M059J (cell line): ENCODE measurements around the gene EDAR. TPM values are rescaled to one million over a fixed set of nuclear protein-coding genes. Genes with fewer than 3 reads are reported as not detected.

Source experiments
- DNase-seq: peaks from one replicate; pipeline ENCODE4 v3.0.0-alpha.2; 2012; ENCODE audit warnings: low read depth
- total RNA-seq: library from RNA; depleted of rRNA; stranded (reverse); fragments of >200 nt; shearing (Covaris generic); gene quantifications from 2 replicates; pipeline ENCODE4 v1.2.3, GENCODE V29; 2014

The EDAR gene
- total RNA-seq, 1 experiment from 2014 or later = not detected

DNA sequence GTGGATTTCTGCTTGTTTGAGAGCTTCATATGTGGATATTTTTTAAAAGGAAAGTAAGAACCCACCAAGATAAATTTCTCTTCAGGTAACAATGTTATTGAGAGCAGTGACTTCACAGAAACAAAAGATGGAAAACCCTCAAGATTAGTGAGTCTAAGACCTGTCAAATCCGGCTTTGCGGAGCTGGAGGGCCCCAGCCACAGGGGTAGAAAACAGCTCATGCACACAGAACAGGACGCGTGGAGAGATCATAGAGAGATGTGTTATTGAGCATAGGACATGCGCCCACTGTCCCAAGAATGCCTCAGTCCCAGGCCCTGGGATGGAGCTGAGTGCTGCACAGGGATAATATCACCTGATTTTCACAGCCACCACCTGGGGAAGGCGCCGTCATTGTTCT lies 21.3 kb downstream of the EDAR start:
- DNase-seq = no peak

DNA sequence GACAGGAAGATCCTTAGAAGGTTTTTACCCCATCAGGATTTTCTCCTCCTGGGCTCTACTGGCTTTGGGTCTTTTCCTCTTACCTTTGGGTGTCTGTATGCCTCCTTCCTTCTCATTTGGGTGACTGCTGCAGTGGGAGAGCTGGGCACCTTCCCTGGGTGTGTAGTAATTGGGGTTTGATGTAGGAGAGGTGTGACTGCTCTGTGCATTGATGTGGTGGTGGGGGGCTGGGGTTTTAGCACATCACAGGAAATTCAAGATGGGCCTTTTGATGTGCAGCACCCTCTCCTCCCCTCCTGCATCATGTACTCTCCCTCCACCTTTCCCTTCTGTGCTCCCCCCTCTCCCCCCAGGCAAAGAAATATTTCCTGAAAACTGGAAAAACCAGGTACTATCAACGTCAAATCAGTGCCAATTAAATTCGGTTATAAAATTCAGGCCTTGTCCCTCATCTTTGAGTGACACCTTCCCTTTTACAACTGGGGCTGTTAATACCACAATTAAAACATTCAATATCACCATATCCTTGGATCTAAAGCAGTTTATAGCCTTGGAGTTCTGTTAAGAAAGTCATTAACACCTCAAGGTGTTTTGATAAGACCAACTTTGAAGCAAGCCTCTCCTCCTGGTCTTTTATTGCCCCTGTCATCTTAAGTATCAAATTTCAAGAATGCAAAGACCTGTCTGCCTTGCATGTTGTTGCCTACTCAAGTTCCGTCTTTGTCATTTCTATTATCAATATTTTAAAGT lies 23.3 kb downstream of the EDAR start:
- DNase-seq = no peak

DNA sequence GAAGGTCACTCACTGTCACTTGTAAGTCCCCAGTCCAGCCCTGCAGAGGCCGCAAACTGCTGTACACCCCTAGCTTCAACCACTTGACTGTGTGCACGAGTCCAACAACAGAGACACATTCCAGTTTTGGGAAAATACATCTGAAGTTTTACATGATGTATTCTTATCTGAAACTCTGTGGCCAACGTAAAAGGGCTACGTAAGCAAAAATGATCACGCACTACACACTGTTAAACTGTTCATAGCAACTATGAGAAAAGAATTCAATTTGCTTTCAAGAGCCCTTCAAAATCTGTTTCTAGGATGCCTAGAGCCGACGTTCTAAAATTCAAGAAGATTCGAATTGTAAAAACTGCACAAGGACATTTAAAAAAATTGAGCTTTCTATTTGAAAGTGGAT lies 26.0 kb downstream of the EDAR start:
- DNase-seq = no peak

DNA sequence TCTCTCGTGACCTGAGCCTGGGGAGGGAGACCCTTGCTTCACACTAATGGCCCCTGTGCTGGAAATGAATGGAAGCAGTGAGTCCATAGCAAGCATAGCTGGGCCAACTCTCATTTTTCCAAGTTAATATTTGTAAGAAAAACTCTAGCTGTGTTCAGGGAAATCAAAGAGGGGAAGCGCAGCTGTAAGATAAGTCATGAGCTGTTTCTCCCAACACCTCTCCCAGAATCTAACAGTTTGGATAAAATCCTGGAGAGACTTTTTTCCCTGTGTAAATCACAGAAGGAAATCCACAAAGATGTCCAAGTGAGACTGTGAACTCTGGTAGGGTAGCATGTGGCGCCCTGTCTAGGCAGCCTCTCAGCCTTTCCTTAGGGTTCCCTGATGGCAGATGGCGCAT lies 27.2 kb downstream of the EDAR start:
- no peak for DNase-seq

DNA sequence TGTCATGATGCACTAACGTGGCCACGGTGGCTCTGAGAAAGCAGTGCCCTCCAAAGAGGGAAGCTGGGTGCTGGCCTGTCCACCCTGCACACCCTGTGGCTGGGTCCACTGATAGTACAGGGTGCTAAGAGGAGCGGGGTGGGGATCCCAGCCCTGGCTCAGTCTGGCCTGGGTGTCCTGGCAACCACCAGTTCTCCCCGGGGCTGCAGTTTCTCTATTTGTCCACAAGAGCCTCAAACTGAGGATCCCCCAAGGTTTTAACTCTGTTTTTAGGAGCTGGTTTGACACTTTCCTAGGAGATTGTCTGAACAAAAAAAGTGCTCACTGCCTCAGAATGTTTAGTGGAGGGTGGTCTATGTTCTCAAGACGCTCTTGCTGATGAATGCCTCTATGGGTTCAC lies 29.0 kb downstream of the EDAR start:
- no peak for DNase-seq

DNA sequence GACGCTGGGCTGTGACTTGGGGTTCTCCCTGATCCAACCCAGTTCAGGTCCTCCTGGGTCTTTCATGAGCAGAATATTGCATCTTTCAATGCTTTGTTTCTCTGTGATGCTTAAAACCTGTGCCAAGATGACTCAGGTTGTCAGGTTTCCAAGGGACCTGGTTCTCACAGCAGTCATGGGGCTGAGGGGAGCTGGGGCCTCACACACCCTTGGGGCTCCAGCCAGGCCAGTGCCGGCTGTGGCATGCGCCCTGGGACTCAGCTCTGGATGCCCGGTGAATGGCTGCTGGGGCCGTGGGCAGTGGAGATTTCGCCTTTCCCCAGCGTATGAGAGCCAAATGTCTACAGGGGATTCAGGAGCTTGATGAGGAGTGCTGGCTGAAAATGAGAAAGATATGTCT lies 29.6 kb downstream of the EDAR start:
- DNase-seq = peak; percentile 26

DNA sequence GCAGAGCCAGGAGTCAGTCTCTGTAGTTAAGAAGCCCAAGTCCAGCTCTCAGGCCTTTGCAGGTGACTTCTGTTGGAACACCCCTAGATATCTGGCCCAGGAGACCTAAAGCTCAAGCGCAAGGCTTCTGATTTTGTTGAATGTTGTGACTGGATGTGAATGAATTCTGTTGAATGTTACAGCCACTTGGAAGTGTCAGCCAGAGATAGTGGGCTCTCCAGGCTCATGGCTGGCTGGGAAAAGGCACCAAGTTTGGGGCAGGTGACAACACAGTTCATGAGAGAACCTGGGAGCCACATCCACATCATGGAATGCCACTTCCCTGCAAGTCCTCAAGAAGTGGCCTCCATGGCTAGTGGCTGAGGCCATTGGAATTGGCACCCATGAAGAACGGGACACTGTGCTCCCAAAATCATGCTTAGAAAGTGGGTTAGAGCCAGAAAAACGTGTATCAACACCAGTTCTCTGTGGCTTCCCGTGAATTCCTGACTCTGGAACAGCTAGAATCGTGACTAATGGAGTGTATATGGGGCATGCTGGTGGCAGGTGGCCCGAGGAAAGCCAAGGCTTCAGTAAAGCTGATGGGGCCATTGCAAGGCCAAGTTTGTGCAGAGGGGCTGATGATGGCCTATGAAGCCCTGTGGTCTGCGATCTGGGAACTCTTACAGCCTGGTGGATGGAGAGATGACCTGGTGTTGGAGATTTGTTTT lies 30.2 kb downstream of the EDAR start:
- no peak for DNase-seq

DNA sequence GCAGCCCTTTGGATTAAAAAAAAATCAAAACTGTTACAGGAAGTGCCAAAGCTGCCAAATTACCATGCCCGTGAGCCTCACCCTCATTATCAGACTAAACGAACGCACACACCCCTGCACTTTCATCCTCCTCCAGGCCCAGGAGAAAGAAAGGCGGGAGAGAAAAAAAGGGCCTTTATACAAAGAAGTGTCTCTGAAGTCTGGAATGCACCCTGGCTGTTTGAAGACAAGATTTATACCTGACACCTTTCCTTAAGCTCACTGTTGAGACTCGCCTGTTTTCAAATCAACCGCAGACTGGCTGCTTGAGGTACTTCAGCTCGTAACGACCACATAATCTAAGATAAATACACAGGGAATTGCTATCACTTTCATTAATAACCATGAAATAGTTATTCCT lies 31.0 kb downstream of the EDAR start:
- no peak for DNase-seq

DNA sequence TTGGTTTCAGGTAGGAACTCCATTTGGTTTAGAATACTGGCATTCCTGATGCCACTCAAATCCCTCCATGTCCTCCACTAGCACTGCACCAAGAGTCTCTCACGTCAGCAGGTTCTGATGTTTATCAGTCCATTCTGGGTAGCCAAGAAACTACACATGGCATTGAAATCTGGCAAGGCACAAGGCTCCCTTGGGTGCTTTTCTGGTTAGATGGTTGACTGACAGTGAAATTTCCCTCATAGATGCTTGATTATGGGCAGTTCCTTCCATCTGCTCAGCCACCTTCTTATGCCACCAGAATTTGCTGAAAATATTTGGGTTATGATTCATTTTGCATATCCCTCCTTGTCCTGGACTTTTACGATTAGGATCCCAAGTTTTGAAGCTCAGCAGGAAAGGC lies 32.6 kb downstream of the EDAR start:
- no peak for DNase-seq

DNA sequence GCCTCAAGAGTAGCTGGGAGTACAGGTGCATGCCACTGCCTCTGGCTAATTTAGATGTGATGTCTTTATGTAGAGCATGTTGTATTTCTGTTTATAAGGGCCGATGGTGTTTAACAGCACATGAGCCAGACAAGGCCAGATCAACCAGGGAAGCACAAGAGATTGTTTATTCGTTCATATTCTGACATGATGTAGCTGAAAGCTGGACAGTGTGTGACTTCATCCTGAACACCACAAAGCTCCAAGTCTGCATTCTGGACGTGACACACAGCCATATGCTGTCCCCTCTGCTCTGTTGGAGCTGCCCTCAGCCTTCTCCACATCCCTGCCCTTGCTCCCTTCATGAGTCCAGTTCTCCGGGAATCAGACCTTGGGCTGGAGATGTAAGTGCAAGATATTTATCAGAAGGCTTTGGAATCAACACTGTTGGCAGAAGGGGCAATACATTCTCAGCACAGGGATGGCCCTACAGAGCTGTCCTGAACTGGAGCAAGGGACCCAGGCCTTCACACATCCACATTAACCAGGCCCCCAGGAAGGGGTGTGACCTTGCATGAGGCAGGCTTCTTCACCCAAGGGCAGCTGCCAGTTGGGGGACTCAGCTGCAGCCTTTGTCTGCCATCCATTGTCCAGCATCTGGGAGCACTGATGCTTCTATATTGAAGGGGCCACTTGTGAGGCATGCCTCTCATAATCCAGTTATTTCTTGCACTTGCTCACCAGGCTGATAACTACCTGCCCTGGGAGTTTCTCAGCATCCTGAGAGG lies 38.5 kb downstream of the EDAR start:
- DNase-seq = no peak

DNA sequence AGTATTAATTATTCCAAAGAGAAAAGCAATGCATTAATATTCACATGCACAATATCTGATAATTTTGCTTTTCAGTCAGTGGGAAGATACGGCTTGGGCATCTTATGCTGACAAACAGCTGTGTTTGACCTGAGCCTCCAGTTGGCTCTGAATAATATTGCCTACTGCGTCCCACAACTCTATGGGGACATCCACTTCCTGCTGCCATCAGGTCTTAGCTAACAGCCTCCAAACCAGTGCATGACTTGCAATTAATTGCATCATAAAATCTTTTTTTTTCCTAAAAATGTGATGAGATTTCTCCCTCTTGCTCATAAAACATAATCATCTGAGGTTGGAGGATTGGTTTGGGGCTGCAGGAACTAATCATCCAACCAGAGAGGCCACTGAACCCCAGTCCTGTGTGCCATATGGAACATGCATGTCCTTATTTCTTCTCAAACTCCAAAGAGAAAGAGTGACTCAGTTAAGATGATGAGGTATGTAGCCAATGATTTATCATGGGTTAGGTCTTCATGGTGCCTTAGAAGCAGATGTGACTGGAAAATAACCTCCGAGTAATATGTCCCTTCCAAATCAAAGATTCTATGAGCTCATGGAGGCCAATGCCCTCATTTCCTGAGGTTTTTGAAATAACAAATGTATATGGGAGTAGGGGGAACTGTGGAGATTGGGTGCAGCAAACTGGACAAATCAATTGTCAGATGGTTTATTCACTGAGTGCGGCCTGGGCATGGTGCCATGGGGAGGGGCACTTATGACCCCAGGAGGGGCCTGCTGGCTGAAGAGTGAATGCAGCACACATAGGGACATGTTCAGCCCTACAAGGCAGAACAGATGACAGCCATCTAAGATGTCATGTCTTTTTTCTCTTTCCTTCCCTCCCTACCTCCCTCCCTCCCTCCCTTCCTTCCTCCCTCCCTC lies 39.4 kb downstream of the EDAR start:
- DNase-seq = no peak

DNA sequence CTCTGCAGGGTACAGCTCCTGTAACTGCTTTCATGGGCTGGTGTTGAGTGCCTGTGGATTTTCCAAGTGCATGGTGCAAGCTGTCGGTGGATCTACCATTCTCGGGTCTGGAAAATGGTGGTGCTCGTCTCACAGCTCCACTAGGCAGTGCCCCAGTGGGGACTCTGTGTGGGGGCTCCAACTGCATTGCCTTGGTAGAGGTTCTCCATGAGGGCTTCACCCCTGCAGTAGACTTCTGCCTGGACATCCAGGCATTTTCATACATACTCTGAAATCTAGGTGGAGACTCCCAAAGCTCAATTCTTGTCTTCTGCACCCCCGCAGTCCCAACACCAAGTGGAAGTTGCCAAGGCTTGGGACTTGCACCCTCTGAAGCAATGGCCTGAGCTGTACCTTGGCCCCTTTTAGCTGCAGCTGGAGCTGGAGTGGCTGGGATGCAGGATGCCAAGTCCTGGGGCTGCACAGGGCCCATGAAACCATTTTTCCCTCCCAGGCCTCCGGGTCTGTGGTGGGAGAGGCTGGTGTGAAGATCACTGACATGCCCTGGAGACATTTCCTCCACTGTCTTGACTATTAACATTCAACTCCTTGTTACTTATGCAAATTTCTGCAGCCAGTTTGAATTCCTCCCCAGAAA lies 41.6 kb downstream of the EDAR start:
- DNase-seq = no peak

DNA sequence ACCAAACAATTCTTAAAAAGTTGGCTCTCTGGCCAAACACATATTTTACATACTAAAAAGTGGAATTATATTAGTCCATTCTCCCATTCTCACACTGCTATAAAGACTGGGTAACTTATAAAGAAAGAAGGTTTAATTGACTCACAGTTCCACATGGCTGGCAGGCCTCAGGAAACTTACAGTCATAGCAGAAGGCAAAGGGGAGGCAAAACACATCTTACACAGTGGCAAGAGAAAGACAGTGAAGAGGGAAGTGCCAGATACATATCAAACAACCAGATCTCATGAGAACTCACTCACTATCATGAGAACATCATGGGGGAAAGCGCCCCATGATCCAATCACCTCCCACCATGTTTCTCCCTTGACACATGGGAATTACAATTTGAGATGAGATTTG lies 42.6 kb downstream of the EDAR start:
- DNase-seq = no peak

DNA sequence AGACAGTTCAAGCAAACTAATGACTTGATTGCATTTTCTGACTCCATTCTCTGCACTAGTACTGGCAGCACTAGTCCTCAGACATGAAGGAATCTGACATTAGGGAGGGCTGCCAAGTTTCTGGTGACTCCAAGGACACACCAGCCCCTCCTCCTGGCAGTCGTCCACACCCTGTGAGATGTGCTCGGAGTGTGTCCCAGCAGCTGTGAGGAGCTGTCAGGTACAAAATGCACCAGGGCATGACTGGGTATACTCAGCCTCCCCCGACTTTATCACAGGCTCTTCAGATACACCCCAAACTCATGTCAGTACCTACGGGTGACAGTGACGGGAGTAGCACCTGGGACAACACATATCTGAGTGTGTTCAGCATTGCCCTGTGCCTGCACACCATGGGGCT lies 43.1 kb downstream of the EDAR start:
- DNase-seq = no peak

DNA sequence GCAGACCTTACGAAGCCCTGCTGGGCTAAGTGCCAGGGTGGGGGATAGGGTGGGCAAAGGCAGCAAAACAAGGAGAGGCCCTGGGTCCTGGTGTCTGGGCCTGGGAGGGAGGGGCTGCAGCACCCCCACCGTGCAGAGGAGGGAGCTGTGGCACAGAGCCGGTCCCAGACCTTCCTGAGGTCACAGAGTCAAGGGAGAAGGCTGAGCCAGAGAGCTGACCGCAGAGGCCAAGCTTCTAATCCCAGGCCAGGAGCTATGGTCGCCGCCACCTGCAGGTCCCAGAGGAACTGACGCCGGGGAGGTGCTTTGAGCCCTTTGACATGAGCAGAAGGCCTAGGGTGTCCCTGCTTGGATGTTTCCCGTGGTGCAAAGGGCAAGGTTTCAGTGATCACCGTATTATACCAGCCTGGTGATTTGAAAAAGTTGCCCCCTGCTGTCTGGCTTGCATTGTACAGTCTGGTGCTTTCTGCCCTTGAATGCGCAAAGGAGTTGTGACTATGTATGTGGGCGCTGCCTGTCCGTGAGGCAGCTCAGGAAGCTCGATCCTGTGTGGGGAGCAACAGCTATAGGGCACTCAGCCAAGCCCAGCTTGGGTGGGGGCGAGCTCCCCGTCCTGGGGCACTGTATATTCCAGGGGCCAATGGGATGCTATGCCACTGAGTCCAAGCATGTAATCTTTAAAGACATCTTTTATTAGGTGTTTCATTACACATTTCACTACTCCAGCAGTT lies 44.3 kb downstream of the EDAR start:
- DNase-seq = no peak

DNA sequence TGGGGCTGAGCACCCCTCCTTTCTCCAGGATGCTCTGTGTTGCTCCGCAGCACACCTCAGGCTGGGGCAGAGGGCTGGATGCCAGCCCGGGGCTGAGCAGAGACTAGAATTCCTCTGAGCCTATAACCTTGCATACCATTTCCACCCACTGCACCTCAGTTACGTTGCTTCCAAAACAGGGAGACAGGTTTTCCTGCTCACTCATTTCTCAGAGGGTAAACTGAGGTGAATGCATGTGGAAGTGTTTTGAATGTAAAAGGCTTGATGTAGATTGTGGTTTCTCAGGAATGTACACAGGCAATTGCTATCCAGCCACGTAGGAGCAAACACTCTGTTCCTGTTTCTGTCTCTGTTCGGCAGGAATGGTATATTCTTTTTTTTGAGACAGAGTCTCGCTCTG lies 45.3 kb downstream of the EDAR start:
- DNase-seq = no peak

DNA sequence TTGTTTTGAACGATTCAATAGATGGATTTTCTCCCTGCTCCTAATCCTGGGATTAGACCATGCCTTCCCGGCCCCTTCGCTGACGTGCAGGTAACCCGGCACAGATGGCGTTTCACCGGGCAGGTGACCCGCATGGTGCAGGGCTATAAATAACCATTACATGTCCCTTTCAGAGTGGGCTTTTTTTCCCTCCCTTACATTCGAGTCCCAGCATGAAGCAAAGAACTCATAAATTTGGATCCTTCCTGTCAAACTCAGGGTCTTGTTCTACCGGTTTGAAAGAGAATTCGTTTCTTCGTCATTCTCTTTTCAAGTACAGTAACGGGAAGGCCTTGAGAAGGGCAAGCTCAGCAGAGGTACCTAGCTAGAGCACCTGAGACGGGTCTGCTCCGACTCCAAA lies 46.1 kb downstream of the EDAR start:
- DNase-seq = no peak

DNA sequence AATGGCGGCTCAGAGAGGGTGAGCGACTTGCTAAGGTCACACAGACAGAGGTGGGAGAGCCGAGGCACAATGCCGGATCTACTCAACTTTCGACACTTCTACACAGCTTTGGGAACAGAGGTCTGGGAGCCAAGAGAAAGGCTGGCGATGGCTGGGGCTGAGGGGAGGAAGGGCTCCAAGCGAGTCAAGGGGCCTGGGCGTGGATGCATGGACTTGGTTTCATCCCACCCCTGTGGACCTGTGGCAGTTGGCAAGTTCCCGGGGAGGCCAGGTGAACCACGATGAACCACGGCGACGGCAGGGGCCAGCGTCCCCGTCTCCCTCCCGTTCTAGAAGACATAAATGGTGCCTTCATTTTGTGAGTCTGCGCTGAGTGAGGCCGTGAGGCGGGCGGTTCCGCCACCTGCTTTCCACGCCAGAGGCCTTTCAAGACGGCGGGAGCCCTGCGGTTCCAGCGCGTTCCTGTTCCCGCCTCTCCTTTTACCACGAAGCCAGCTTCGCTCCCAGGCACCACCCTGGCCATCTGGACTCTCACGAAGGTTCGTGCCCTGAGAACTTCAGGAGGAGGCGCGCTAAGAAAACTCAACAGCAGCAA lies 46.7 kb downstream of the EDAR start:
- no peak for DNase-seq

DNA sequence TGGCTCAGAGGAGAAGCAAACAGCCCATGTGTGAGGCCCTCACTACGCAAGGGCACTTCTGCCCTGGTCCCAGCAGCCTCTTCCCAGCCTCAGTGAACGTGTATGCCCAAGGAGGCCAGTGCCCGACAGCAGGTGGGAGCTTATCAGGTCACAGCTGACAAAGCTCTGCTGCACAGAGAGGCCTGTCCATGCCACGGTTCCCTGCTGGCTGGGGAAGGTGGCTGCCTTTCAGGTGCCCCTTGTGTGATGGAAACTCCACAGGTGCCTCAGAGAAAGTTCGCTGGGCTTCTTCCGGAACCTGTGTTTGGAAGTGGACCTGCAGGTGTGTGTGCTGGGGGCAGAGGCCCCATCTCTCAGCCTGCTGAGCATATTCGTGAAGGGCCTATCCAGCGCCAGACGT lies 47.3 kb downstream of the EDAR start:
- no peak for DNase-seq

DNA sequence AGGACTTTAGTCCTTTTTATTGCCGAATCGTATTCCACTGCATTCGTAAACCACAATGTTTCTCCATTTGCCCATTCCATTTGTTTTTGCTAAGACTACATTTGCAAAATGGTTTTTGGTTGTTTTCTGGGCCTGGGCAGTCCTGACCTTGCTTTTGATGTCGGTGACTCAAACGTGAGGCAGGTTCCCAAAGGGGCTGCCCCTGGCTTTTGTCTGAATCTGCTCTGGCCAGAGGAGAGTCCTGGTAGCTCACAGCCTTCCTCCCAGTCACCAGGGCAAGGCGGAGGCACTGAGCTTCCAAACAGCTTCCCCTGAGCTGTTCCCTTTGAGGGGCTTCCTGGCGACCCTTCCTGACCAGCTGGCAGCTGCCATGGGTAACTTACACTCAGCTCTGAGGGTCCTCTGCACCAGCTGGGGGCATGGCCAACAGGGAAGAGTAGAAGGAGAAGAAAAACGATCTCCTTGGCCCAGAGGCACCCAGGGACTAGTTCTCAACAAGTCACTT lies 47.8 kb downstream of the EDAR start:
- DNase-seq = no peak
